SU-DHL-6 (cell line): ENCODE measurements around the gene TGM3.

ENCODE experiments used
- CTCF ChIP-seq: fragments of 200-600 bp; sonication (generic); IDR thresholded peaks from one replicate; pipeline ENCODE4 v1.5.1; 2017; ENCODE audit warnings: antibody characterized with exemption, mild to moderate bottlenecking, low read length, moderate library complexity; ENCODE audit not compliant: insufficient read depth, poor library complexity, severe bottlenecking
- EZH2phosphoT487 ChIP-seq: fragments of 200-600 bp; sonication (generic), shearing (Covaris generic); conservative IDR thresholded peaks from 2 replicates; pipeline ENCODE4 v1.6.1; 2018; ENCODE audit warnings: mild to moderate bottlenecking, antibody characterized with exemption, low read length, moderate library complexity, mixed read lengths

GRCh38 chr20:2353231-2353630 is 57.4 kb downstream of the TGM3 start:
- TF ChIP-seq CTCF (no peak), EZH2phosphoT487 (no peak)
